H1 (cell line): ENCODE data around the gene WNT9B. TPM values are rescaled to one million over a fixed set of nuclear protein-coding genes. Genes with fewer than 3 reads are reported as not detected.
A peak's percentile ranks its signal among the peaks of the same experiment; 100 is the strongest.

Source experiments
- CTCF ChIA-PET: fragments of 300-600 bp; sonication (Branson Sonifier 250); formaldehyde crosslinking; loops from one replicate; lab custom pipeline; 2021; ENCODE audit not compliant: partially characterized antibody; lab: Charles Lee
- POLR2A ChIA-PET: fragments of 300-600 bp; sonication (Branson Sonifier 250); formaldehyde crosslinking; loops from one replicate; lab custom pipeline; 2021; ENCODE audit warnings: inconsistent platforms; ENCODE audit not compliant: partially characterized antibody; lab: Charles Lee
- DNase-seq, 2 experiments: peaks; one replicate each; pipeline versions ENCODE4 v3.0.0 to v3.0.0-alpha.2; 2010 to 2022; ENCODE audit warnings: low spot score in 2 of 2, low read depth in 1 of 2, mixed read lengths in 1 of 2
- FAIRE-seq: peaks from 2 replicates; lab custom pipeline; 2011; peaks lifted over from hg19 to GRCh38; lab: Jason Lieb, UNC
- H2AFZ ChIP-seq: 2 replicates; pipeline ENCODE4 v1.8.1; 2012; ENCODE audit warnings: low read length, inconsistent platforms
- H2AK5ac ChIP-seq: 2 replicates; pipeline ENCODE4 v1.6.1; 2013; ENCODE audit warnings: low read depth, low read length
- H2BK120ac ChIP-seq: replicated peaks from 2 replicates; pipeline ENCODE3; 2013; ENCODE audit warnings: low read depth, low read length, inconsistent platforms
- H2BK12ac ChIP-seq: 2 replicates; pipeline ENCODE4 v1.6.1; 2013; ENCODE audit warnings: low read depth, low read length
- H2BK15ac ChIP-seq: 2 replicates; pipeline ENCODE4 v1.6.1; 2013; ENCODE audit warnings: low read length
- H2BK20ac ChIP-seq: 2 replicates; pipeline ENCODE4 v1.6.1; 2013; ENCODE audit warnings: low read length
- H2BK5ac ChIP-seq: 2 replicates; pipeline ENCODE4 v1.6.1; 2013; ENCODE audit warnings: low read depth, low read length
- H3K14ac ChIP-seq: 2 replicates; pipeline ENCODE4 v1.6.1; 2013; ENCODE audit warnings: inconsistent platforms; ENCODE audit not compliant: insufficient read length
- H3K18ac ChIP-seq: 2 replicates; pipeline ENCODE4 v1.6.1; 2013; ENCODE audit warnings: low read length; ENCODE audit errors: extremely low read depth
- H3K23ac ChIP-seq: 2 replicates; pipeline ENCODE4 v1.6.1; 2013; ENCODE audit warnings: inconsistent platforms; ENCODE audit not compliant: insufficient read length
- H3K23me2 ChIP-seq: 2 replicates; pipeline ENCODE4 v1.6.1; 2013; ENCODE audit warnings: low read depth, low read length
- H3K27ac ChIP-seq: 2 replicates; pipeline ENCODE4 v1.6.1; 2011; ENCODE audit warnings: low read depth, low read length, inconsistent platforms
- H3K27me3 ChIP-seq, 4 experiments: replicated peaks in 1 of 4; 1 replicate in 1 of 4; 2 replicates in 3 of 4; pipeline versions ENCODE4 v1.6.1 to v1.8.1; 2011 to 2013; ENCODE audit warnings: low read length in 3 of 4, mild to moderate bottlenecking in 3 of 4, inconsistent platforms in 2 of 4, mixed read lengths in 2 of 4, moderate library complexity in 1 of 4; ENCODE audit not compliant: control insufficient read depth in 3 of 4, insufficient read depth in 3 of 4; ENCODE audit errors: extremely low read depth in 1 of 4
- H3K36me3 ChIP-seq, 4 experiments: 2 replicates each; pipeline versions ENCODE4 v1.6.1 to v1.8.1; 2011 to 2013; ENCODE audit warnings: mild to moderate bottlenecking in 4 of 4, low read length in 3 of 4, moderate library complexity in 2 of 4, control low read depth in 1 of 4, inconsistent platforms in 1 of 4; ENCODE audit not compliant: insufficient read depth in 4 of 4, control insufficient read depth in 2 of 4
- H3K4ac ChIP-seq: replicated peaks from 2 replicates; pipeline ENCODE3; 2013; ENCODE audit warnings: low read length, low read depth, mixed read lengths, inconsistent platforms; ENCODE audit not compliant: insufficient read length
- H3K4me1 ChIP-seq, 4 experiments: replicated peaks in 1 of 4; 1 replicate in 1 of 4; 2 replicates in 3 of 4; pipeline versions ENCODE4 v1.6.1 to v1.8.1; 2011 to 2013; ENCODE audit warnings: low read length in 3 of 4, inconsistent platforms in 2 of 4, mixed read lengths in 1 of 4; ENCODE audit not compliant: insufficient read depth in 4 of 4, control insufficient read depth in 3 of 4
- H3K4me2 ChIP-seq, 2 experiments: 2 replicates each; pipeline versions ENCODE4 v1.6.1 to v1.8.1; 2011 to 2013; ENCODE audit warnings: low read depth in 2 of 2, low read length in 2 of 2, control low read depth in 1 of 2, inconsistent platforms in 1 of 2, mild to moderate bottlenecking in 1 of 2; ENCODE audit not compliant: insufficient read depth in 1 of 2
- H3K4me3 ChIP-seq, 4 experiments: fragments of 200-600, 300-600 bp in 1 of 4; sonication (generic), shearing (Covaris generic), sonication (Bioruptor Twin) in 1 of 4; 2 replicates each; pipeline versions ENCODE4 v1.5.1 to v1.8.1; 2011 to 2016; ENCODE audit warnings: low read length in 4 of 4, low read depth in 3 of 4, control low read depth in 2 of 4, inconsistent platforms in 2 of 4, mild to moderate bottlenecking in 2 of 4, mixed read lengths in 1 of 4, moderate library complexity in 1 of 4; ENCODE audit not compliant: insufficient read depth in 2 of 4; ENCODE audit errors: extremely low read depth in 1 of 4
- H3K56ac ChIP-seq: replicated peaks from 2 replicates; pipeline ENCODE3; 2013; ENCODE audit warnings: low read depth, mild to moderate bottlenecking, mixed read lengths, low read length, inconsistent platforms; ENCODE audit not compliant: insufficient read length
- H3K79me1 ChIP-seq: 2 replicates; pipeline ENCODE4 v1.6.1; 2013; ENCODE audit warnings: low read depth, low read length, control low read depth
- H3K79me2 ChIP-seq, 2 experiments: 2 replicates each; pipeline versions ENCODE4 v1.6.1 to v1.8.1; 2012 to 2013; ENCODE audit warnings: low read length in 2 of 2, mild to moderate bottlenecking in 2 of 2, inconsistent platforms in 1 of 2; ENCODE audit not compliant: insufficient read depth in 2 of 2, control insufficient read depth in 1 of 2
- H3K9ac ChIP-seq, 4 experiments: replicated peaks in 1 of 4; 1 replicate in 1 of 4; 2 replicates in 3 of 4; pipeline versions ENCODE4 v1.6.1 to v1.8.1; 2011 to 2013; ENCODE audit warnings: low read depth in 3 of 4, low read length in 3 of 4, control low read depth in 2 of 4, mild to moderate bottlenecking in 2 of 4, moderate library complexity in 2 of 4, inconsistent platforms in 1 of 4; ENCODE audit errors: extremely low read depth in 1 of 4
- H3K9me3 ChIP-seq, 2 experiments: 2 replicates each; pipeline versions ENCODE4 v1.6.1 to v1.8.1; 2012 to 2013; ENCODE audit warnings: mild to moderate bottlenecking in 2 of 2, moderate library complexity in 2 of 2, control low read depth in 1 of 2, inconsistent platforms in 1 of 2, low read depth in 1 of 2, low read length in 1 of 2, mixed read lengths in 1 of 2; ENCODE audit not compliant: insufficient read depth in 2 of 2
- H4K20me1 ChIP-seq, 2 experiments: replicated peaks in 1 of 2; 2 replicates each; pipeline versions ENCODE3 to v1.8.1; 2011 to 2013; ENCODE audit warnings: inconsistent platforms in 2 of 2, low read length in 2 of 2, mild to moderate bottlenecking in 1 of 2; ENCODE audit not compliant: insufficient read depth in 2 of 2, control insufficient read depth in 1 of 2
- H4K5ac ChIP-seq: 2 replicates; pipeline ENCODE4 v1.6.1; 2013; ENCODE audit warnings: low read length, low read depth, mixed read lengths, inconsistent platforms; ENCODE audit not compliant: insufficient read length
- H4K8ac ChIP-seq: 2 replicates; pipeline ENCODE4 v1.8.0; 2013; ENCODE audit warnings: mild to moderate bottlenecking, moderate library complexity, low read length, inconsistent platforms; ENCODE audit not compliant: insufficient read depth; ENCODE audit errors: extremely low read depth
- H4K91ac ChIP-seq: replicated peaks from 2 replicates; pipeline ENCODE3; 2013; ENCODE audit warnings: low read length, mixed read lengths, inconsistent platforms; ENCODE audit not compliant: insufficient read length
- ATF3 ChIP-seq: IDR thresholded peaks from 2 replicates; pipeline ENCODE4 v1.6.1; 2011; ENCODE audit warnings: low read depth, mild to moderate bottlenecking, low read length; ENCODE audit not compliant: insufficient read depth
- BCL11A ChIP-seq, 2 experiments: IDR thresholded peaks; one replicate each; pipeline ENCODE4 v1.6.1; 2011; ENCODE audit warnings: low read depth in 2 of 2, low read length in 2 of 2, mild to moderate bottlenecking in 2 of 2
- CBX5 ChIP-seq: fragments of 300-800, 300-1000 bp; sonication (generic); IDR thresholded peaks from 2 replicates; pipeline ENCODE4 v1.7.1; 2016; ENCODE audit warnings: antibody characterized with exemption, low read length, low read depth
- FOSL1 ChIP-seq: IDR thresholded peaks from 2 replicates; pipeline ENCODE4 v1.6.1; 2011; ENCODE audit warnings: mild to moderate bottlenecking, low read depth, low read length, moderate library complexity; ENCODE audit not compliant: insufficient read depth
- JUND ChIP-seq: IDR thresholded peaks from 2 replicates; pipeline ENCODE4 v1.6.1; 2011; ENCODE audit warnings: mild to moderate bottlenecking, improper control_type of control experiment, low read length
- POLR2AphosphoS5 ChIP-seq: IDR thresholded peaks from 2 replicates; pipeline ENCODE4 v1.6.1; 2011; ENCODE audit warnings: low read depth, low read length
- RNF2 ChIP-seq: fragments of 200-900, 300-1000 bp; sonication (generic); IDR thresholded peaks from 2 replicates; pipeline ENCODE4 v1.7.1; 2016; ENCODE audit warnings: borderline replicate concordance, low read depth, mild to moderate bottlenecking, antibody characterized with exemption, low read length; ENCODE audit not compliant: poor library complexity, severe bottlenecking; ENCODE audit errors: missing control alignments
- SIRT6 ChIP-seq: IDR thresholded peaks from one replicate; pipeline ENCODE4 v1.7.1; 2012; ENCODE audit warnings: low read length, inconsistent platforms
- USF2 ChIP-seq: IDR thresholded peaks from 2 replicates; pipeline ENCODE4 v1.6.1; 2011; ENCODE audit warnings: low read length, improper control_type of control experiment
- YY1 ChIP-seq: IDR thresholded peaks from 2 replicates; pipeline ENCODE4 v1.6.1; 2011; ENCODE audit warnings: low read depth, mild to moderate bottlenecking, low read length
- WGBS, 2 experiments: shearing (Covaris generic) in 1 of 2; methylation state at CpG; one replicate each; pipeline versions ENCODE4 v1.1.6 to v1.1.7; 2013 to 2015; ENCODE audit warnings: low lambda C conversion rate in 2 of 2, mixed read lengths in 2 of 2, inconsistent platforms in 1 of 2, low coverage in 1 of 2, missing lambda C conversion rate in 1 of 2; ENCODE audit not compliant: insufficient replicate concordance in 2 of 2, insufficient coverage in 1 of 2, insufficient read length in 1 of 2; ENCODE audit errors: extremely low coverage in 1 of 2, missing lambda C conversion rate in 1 of 2; 5-methylcytosine and 5-hydroxymethylcytosine counted together
- polyA plus RNA-seq, 7 experiments: library from polyadenylated mRNA; depleted of rRNA in 3 of 7; stranded (reverse) in 5 of 7; unstranded in 2 of 7; fragments of >200 nt in 5 of 7; fragments of 200-250 nt in 2 of 7; gene quantifications; 1 replicate in 5 of 7; 2 replicates in 1 of 7; 4 replicates in 1 of 7; pipeline versions ENCODE4 v1.2.1 to v1.2.3, GENCODE V29; 2011 to 2013; ENCODE audit warnings: missing spikeins in 2 of 7, mixed read lengths in 2 of 7
- total RNA-seq: library from RNA; stranded (reverse); fragmentation: NEBNext Ultra II Directional; extraction: Animal tissue kit (Norgen Biotek cat#: 25700); gene quantifications from 2 replicates; pipeline ENCODE4 v1.2.1, GENCODE V29; 2021
- TF ChIP-seq, protein P1 (sequence below): IDR thresholded peaks from 2 replicates; pipeline ENCODE4 v1.6.1; 2012; ENCODE audit warnings: inconsistent platforms

WNT9B gene
- total and polyA plus RNA-seq, 2 of the 8 experiments (the other 6 are each of a cell fraction or from before 2014, with no cell fraction given) = 0.21 TPM; not detected in 1

- Histone ChIP-seq H2AK5ac (no peak overlapping the region), H3K23ac (no peak overlapping the region), H3K27me3 (peaks cover 18 to 45% (median 40%) of the 10 kb centered on the region in 4 experiments), H2BK5ac (no peak overlapping the region), H4K91ac (no peak overlapping the region), H4K20me1 (peaks cover 0 to 4% of the 10 kb centered on the region in 2 experiments), H2BK120ac (no peak overlapping the region), H3K27ac (no peak overlapping the region), H3K14ac (no peak overlapping the region), H3K4me3 (no peak overlapping the region), H3K56ac (no peak overlapping the region), H3K18ac (peak overlapping the region; percentile 32; the same call in 1 of the 2 replicates), H3K9me3 (no peaks in the 10 kb centered on the region), H4K5ac (no peak overlapping the region), H3K4me2 (no peak overlapping the region), H2BK15ac (no peak overlapping the region), H4K8ac (no peak overlapping the region), H2BK12ac (no peak overlapping the region), H3K79me2 (no peaks in the 10 kb centered on the region), H3K79me1 (no peaks in the 10 kb centered on the region; the same call in 1 of the 2 replicates), H2AFZ (no peak overlapping the region), H3K36me3 (no peaks in the 10 kb centered on the region), H3K9ac (no peak overlapping the region), H2BK20ac (no peak overlapping the region), H3K4ac (no peak overlapping the region), H3K4me1 (peaks cover 0 to 31% (median 13%) of the 10 kb centered on the region in 4 experiments; a peak in 6 of 7 replicates), H3K23me2 (peaks cover 8% of the 10 kb centered on the region; the same call in 1 of the 2 replicates)
- DNase-seq (no peak), FAIRE-seq (no peak)
- WGBS, 2 experiments = 88% methylated on average over 3 of the region's 3 CpGs; no CpG with 5 or more reads in 1 of the 2 experiments
- ChIA-PET POLR2A (interaction anchor here (0.9 to 1.4 kb wide), 3 partner anchors 25 to 557 kb away, joined by 3 read pairs; no protein-coding TSS in a partner anchor), CTCF (interaction anchor here (0.7 to 3.0 kb wide), 11 partner anchors 8 to 145 kb away, joined by 3 to 15 read pairs (median 6); no protein-coding TSS in a partner anchor)
- no peak for TF ChIP-seq YY1
- no peak for TF ChIP-seq POLR2AphosphoS5
- no peak for TF ChIP-seq RNF2
- TF ChIP-seq SIRT6 = no peak
- TF ChIP-seq, protein P1, sequence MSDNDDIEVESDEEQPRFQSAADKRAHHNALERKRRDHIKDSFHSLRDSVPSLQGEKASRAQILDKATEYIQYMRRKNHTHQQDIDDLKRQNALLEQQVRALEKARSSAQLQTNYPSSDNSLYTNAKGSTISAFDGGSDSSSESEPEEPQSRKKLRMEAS = no peak
- no peak for TF ChIP-seq USF2
- TF ChIP-seq CBX5 = no peak
- TF ChIP-seq ATF3 = no peak
- no peak for TF ChIP-seq BCL11A (IDR thresholded peaks at IDR 0.05; ENCODE audit: low read depth in 2 of 2, low read length in 2 of 2)
- TF ChIP-seq JUND = no peak
- no peak for TF ChIP-seq FOSL1
These were observed 37.5 kb upstream of the WNT9B start for GRCh38 chr17:46813920-46814319.
